ENCODE results near the gene FFAR3. TPM values are rescaled to one million over a fixed set of nuclear protein-coding genes. Genes with fewer than 3 reads are reported as not detected.

Gene FFAR3
- total and polyA plus RNA-seq, 9 of the 15 experiments (the other 6 are each of a cell fraction or from before 2014, with no cell fraction given), result not detected

DNA sequence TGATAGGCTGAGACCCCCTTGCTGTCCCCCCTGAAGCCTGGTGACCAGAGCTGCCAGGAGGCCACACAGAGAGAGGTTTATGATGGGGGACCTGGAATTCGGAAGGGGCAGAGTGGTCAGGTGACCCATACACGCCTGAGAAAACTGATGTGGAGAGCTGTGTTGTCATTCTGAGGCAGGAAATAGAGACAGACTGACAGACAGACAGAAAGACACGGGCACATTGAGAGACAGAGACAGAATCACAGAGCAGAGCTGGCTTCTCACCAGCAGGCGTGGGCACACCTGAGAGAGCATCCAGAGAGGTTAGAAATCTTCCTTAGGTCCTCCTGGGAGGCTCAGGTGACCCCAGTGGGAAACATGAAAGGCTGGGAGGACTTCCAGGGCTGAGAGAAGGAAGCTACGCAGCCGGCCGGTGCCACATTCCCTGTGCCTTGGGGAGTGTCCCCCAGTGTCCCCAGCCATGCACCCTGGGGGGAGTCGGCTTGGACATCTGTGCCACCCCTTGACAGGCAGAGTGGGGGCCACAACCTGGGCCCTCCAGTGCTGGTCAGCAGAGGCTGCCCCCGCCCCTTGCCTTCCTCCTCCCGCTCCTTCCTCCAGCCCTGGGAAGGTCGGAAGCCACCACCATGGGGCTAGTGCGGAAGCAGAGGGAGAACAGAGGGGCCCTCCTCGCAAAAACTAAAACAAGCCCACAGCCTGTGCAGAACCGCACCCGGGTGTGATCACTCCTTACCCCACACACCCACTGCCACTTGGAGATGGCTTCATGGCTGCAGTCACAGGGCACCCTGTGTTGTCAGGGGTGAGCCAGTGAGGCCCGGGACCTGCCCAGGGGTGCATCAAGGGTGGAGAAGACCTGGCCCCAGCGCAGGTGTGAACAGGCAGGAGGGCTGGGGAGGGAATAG lies 8.4 kb upstream of the FFAR3 start (continued):
- TF ChIP-seq, protein P1, sequence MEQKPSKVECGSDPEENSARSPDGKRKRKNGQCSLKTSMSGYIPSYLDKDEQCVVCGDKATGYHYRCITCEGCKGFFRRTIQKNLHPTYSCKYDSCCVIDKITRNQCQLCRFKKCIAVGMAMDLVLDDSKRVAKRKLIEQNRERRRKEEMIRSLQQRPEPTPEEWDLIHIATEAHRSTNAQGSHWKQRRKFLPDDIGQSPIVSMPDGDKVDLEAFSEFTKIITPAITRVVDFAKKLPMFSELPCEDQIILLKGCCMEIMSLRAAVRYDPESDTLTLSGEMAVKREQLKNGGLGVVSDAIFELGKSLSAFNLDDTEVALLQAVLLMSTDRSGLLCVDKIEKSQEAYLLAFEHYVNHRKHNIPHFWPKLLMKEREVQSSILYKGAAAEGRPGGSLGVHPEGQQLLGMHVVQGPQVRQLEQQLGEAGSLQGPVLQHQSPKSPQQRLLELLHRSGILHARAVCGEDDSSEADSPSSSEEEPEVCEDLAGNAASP (IDR thresholded peaks at IDR 0.05), result no peak
- TF ChIP-seq TSC22D4 (tag; IDR thresholded peaks at IDR 0.05), result no peak
- no peak for TF ChIP-seq RHOXF2B (CRISPR knock-in tag; conservative IDR thresholded peaks at IDR 0.05)
- no peak for TF ChIP-seq GATAD2A (IDR thresholded peaks at IDR 0.05)
- TF ChIP-seq ZNF354B (CRISPR knock-in tag; IDR thresholded peaks at IDR 0.05), result no peak
- no peak for TF ChIP-seq SMARCE1 (IDR thresholded peaks at IDR 0.05)
- no peak for TF ChIP-seq PTRF (tag; IDR thresholded peaks at IDR 0.05)
- TF ChIP-seq FOXM1 (IDR thresholded peaks at IDR 0.05; ENCODE audit: low read depth), result no peak
- no peak for TF ChIP-seq FOXM1 (CRISPR knock-in tag; IDR thresholded peaks at IDR 0.05; ENCODE audit: low read depth)
- TF ChIP-seq NR4A1 (CRISPR knock-in tag; IDR thresholded peaks at IDR 0.05), result no peak
- TF ChIP-seq NR4A1 (tag; IDR thresholded peaks at IDR 0.05), result no peak
